Measurements from ENCODE around the gene RAB26.

DNA sequence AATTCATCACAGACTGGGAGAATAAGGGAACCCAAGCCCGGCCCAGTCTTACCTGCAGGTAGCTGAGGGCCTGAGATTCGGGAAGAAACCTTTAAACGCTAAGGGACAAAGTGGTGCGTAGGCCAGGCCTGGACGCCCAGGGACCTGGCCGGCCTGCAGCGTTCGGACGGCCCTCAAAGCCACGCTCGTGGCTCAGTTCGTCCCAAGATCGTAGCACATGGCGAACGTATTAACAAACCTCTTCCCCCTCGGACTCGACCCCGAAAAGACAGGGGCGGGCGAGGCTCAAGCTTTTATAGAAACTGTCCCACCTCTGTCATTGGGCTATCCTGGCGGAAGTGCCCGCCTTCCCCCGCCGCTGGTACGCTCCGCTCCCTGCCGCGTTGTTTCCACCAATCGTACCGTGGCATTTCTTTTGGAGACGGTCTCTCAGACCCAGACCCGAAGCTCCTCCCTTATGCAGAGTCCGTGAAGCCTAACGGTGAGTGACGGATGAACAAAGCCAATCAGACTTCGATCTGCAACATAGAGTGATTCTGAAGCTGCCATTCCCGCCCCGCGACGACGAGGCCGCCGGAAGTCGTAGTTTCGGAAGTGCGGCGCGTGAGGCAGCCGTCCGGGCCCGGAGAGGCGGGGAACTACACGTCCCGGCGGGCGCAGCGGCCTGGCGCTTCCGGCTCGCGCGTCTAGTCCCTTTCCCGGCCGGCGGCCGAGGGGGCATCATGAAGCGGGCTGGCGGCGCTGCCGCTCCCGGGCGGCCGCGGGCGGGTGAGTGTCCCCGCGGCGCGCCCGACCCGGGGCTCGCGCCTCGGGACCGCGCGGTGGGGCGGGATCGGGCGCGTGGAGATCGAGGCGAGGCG lies 6.9 kb downstream of the RAB26 start, which contains the start of gene TRAF7:
- TF ChIP-seq POLR2A (IDR thresholded peaks at IDR 0.05; ENCODE audit: low read length) (peak; percentile 100), GATA1 (IDR thresholded peaks at IDR 0.05; ENCODE audit: low read depth, low read length) (no peak)
